Measurements from ENCODE around the gene TLE3. TPM values are rescaled to one million over a fixed set of nuclear protein-coding genes. Genes with fewer than 3 reads are reported as not detected.

Gene TLE3
- total RNA-seq, 1 donor from 2014 or later = 28.8 TPM

DNA sequence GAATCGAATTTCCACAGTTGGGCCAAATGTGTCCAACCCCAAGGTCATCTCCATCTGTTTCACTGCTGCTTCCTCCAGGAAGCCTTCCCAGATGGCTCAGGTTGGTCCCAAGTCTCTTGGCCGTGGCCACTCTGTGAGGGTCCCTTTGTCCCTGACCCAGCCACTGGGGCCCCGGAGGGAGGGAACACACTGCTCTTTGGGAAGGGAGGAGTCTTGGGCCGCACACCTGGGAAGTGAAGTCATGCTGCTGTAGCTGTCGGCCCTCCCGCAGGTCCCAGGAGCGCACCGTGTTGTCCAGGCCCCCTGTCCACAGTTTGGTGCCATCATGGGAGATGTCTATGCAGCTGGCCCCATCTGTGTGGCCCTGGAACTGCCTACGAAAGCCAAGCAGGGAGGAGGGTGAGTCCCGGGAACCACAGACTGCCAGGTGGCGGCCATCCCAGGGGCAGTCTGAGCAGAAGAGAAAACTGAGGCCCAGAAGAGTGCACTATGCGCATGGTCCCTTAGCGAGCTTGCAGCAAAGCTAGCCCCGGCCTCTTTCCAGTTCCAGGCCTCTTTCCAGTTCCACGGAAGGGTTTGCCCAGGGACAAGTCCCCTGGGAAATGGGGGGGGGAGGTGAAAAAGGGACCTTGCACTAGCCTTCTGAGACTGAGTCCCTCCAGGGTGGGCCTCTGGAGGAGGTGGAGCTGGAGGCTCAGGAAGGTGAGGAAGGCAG lies 44.6 kb downstream of the TLE3 start:
- Mint-ChIP-seq H3K36me3 (ENCODE audit: unreplicated experiment) (peaks cover 49% of the 10 kb centered on the region), H3K4me3 (ENCODE audit: unreplicated experiment) (no peak overlapping the region), H3K27ac (ENCODE audit: unreplicated experiment) (no peak overlapping the region), H3K4me1 (ENCODE audit: unreplicated experiment) (no peaks in the 10 kb centered on the region), H3K9me3 (ENCODE audit: unreplicated experiment) (no peaks in the 10 kb centered on the region), H3K27me3 (ENCODE audit: unreplicated experiment) (no peaks in the 10 kb centered on the region)
- no peak for DNase-seq (ENCODE audit: extremely low spot score, unreplicated experiment)
- TF ChIP-seq, protein P1, sequence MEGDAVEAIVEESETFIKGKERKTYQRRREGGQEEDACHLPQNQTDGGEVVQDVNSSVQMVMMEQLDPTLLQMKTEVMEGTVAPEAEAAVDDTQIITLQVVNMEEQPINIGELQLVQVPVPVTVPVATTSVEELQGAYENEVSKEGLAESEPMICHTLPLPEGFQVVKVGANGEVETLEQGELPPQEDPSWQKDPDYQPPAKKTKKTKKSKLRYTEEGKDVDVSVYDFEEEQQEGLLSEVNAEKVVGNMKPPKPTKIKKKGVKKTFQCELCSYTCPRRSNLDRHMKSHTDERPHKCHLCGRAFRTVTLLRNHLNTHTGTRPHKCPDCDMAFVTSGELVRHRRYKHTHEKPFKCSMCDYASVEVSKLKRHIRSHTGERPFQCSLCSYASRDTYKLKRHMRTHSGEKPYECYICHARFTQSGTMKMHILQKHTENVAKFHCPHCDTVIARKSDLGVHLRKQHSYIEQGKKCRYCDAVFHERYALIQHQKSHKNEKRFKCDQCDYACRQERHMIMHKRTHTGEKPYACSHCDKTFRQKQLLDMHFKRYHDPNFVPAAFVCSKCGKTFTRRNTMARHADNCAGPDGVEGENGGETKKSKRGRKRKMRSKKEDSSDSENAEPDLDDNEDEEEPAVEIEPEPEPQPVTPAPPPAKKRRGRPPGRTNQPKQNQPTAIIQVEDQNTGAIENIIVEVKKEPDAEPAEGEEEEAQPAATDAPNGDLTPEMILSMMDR (IDR thresholded peaks at IDR 0.05) = no peak

DNA sequence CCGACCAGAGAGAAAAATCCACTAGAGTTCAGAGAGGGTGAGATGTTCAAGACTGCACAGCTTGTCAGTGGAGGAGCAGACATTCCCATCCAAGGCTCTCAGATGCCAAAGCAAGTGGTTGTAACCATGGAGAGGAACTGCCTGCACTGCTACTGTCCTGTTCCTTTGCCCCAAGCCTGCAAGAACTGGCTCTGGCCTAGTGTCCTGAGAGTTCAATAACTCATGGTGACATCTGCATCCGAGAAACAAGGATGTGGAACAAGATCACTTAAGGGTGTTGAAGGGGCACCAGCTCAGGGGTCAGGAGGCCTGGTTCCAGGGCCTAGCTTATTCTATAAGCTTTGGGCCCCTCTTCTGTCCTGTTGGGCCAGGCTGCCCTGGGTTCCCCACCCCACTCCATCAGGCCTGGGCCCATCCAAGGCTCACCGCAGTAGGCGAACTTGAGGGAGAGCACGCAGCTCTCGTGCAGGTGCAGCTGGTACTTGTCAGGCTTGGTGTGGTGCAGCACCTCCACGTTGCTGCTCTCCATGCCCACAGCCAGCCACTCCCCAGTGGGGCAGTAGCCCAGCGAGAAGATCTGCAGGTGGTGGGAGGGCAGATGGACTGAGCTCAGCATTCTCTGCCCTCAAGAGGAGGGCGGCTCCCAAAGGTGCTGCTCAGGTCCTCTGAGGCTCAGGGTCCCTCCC lies 45.6 kb downstream of the TLE3 start:
- Mint-ChIP-seq H3K4me1 (ENCODE audit: unreplicated experiment) (no peaks in the 10 kb centered on the region), H3K4me3 (ENCODE audit: unreplicated experiment) (no peak overlapping the region), H3K36me3 (ENCODE audit: unreplicated experiment) (peaks cover 49% of the 10 kb centered on the region), H3K27ac (ENCODE audit: unreplicated experiment) (no peak overlapping the region), H3K9me3 (ENCODE audit: unreplicated experiment) (no peaks in the 10 kb centered on the region), H3K27me3 (ENCODE audit: unreplicated experiment) (no peaks in the 10 kb centered on the region)
- no peak for DNase-seq (ENCODE audit: extremely low spot score, unreplicated experiment)
- TF ChIP-seq, protein P1 (IDR thresholded peaks at IDR 0.05) = no peak

DNA sequence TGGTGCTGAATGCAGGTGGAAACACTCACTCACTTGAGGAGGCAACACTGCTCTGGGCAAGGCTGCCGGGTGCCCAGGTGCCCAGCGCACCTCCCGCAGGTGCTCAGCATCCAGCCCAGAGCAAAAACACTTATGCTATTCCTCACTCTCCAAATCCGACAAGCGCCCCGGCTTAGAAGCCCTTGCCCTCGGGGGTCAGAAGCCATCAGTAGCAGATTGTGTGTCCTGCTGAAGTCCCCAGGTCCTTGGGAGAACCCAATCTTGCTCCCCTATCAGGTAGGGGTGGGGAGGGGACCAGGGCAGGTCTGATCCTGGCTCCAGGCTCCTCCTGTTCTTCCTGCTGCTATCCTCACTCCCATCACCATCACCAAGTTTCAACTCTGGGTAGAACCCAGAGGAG lies 46.7 kb downstream of the TLE3 start:
- Mint-ChIP-seq H3K4me1 (ENCODE audit: unreplicated experiment) (no peaks in the 10 kb centered on the region), H3K27me3 (ENCODE audit: unreplicated experiment) (no peaks in the 10 kb centered on the region), H3K4me3 (ENCODE audit: unreplicated experiment) (no peak overlapping the region), H3K9me3 (ENCODE audit: unreplicated experiment) (no peaks in the 10 kb centered on the region), H3K36me3 (ENCODE audit: unreplicated experiment) (peaks cover 53% of the 10 kb centered on the region), H3K27ac (ENCODE audit: unreplicated experiment) (no peak overlapping the region)
- TF ChIP-seq, protein P1 (IDR thresholded peaks at IDR 0.05) = no peak
- DNase-seq (ENCODE audit: extremely low spot score, unreplicated experiment) = no peak

DNA sequence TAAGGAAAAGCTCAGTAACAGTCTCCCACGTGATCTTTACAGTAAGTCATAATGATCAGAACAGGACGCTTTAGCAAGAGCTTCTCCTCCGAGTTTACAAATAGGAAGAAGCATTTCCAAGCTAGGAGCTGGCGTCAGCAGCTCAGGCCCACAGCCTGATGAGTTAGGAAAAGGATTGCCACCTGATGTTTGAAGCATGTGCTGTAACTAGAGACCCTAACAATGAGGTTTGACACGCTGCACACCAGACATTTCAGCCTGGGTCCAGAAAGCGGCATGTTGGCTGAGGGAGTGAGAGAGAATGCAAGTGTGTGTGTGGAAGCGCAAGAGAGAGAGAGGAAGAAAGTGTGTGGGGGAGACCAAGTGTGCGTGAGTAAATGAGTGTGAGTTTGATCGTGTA lies 47.3 kb downstream of the TLE3 start:
- H3K4me3 Mint-ChIP-seq (ENCODE audit: unreplicated experiment) = no peak overlapping the region
- no peak for DNase-seq (ENCODE audit: extremely low spot score, unreplicated experiment)
- peaks cover 50% of the 10 kb centered on the region for H3K36me3 Mint-ChIP-seq (ENCODE audit: unreplicated experiment)
- H3K27ac Mint-ChIP-seq (ENCODE audit: unreplicated experiment) = no peak overlapping the region
- no peaks in the 10 kb centered on the region for H3K4me1 Mint-ChIP-seq (ENCODE audit: unreplicated experiment)
- no peaks in the 10 kb centered on the region for H3K27me3 Mint-ChIP-seq (ENCODE audit: unreplicated experiment)
- TF ChIP-seq, protein P1 (IDR thresholded peaks at IDR 0.05) = no peak
- no peaks in the 10 kb centered on the region for H3K9me3 Mint-ChIP-seq (ENCODE audit: unreplicated experiment)

DNA sequence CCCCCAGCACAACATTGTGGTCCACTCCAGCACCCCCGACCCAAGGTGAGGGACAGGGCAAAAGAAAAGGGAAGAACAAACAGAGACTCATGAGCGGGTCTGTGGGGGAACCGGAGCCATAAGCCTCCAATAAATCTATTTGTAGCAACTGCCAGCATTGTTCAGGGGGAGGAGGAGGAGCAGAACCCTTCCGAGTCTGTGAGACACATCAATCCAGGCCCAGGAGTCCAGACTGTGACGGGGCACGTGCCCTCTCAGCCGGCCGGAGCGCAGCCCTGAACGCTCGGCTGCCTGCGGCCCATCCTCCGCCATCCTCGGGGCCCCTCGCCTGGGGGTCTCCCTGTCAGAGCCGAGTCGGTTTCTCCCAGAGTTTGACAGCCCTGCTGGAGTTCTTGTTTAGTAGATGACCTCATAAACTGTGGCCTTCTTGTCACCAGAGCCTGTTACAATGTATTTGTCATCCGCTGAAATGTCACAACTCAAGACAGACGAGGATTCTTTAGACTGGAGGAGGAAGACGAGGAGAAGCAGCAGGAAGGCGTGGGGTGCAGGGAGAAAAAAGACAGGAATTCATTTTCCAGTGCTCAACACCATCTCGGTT lies 47.9 kb downstream of the TLE3 start:
- Mint-ChIP-seq H3K9me3 (ENCODE audit: unreplicated experiment) (no peaks in the 10 kb centered on the region), H3K27me3 (ENCODE audit: unreplicated experiment) (no peaks in the 10 kb centered on the region), H3K27ac (ENCODE audit: unreplicated experiment) (no peak overlapping the region), H3K4me3 (ENCODE audit: unreplicated experiment) (no peak overlapping the region), H3K4me1 (ENCODE audit: unreplicated experiment) (no peaks in the 10 kb centered on the region), H3K36me3 (ENCODE audit: unreplicated experiment) (peaks cover 44% of the 10 kb centered on the region)
- no peak for DNase-seq (ENCODE audit: extremely low spot score, unreplicated experiment)
- TF ChIP-seq, protein P1 (IDR thresholded peaks at IDR 0.05) = no peak

All from osteocyte (in vitro differentiated cells).